ENCODE data around the gene DAND5.
"Not testable (repeated sequence)": the region's sequence is repeated elsewhere in the genome, so short reads cannot be mapped to it uniquely, and the experiment has no call there.

Gene DAND5

DNA sequence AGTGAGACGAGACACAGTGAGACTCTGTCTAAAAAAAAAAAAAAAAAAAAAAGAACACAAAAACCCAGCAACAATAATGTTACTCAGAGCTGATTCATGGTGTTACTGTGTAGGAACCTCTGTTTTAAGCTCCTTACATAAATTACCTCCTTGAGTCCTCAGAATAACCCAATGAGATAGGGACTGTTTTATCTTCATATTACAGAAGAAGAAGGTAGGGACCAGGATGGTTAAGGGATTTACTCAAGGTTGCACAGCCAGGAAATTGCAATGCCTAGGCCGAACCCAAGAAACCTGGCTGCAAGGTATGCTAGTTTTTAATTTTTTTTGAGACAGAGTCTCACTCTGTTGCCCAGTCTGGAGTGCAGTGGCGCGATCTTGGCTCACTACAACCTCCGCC, 1.5 kb upstream of the DAND5 start:
- no peak for DNase-seq (ENCODE audit: low spot score)

GRCh38 chr19:12970070-12970820, 869 bp downstream of the DAND5 start:
- no peak for DNase-seq (ENCODE audit: low spot score)

DNA sequence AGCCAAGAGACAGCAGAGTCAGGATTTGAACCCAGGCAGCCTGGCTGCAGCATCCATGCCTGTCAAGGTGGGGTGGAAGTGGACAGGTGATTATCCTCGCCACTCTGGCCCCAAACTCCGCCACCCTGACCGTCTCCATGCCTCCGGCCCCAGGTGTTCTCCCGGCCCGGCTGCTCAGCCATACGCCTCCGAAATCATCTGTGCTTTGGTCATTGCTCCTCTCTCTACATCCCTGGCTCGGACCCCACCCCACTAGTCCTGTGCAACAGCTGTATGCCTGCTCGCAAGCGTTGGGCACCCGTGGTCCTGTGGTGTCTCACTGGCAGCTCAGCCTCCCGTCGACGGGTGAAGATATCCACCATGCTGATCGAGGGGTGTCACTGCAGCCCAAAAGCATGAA, 3.9 kb downstream of the DAND5 start:
- no peak for DNase-seq (ENCODE audit: low spot score)

GRCh38 chr19:12974301-12975220, 5.2 kb downstream of the DAND5 start:
- no peak for DNase-seq (ENCODE audit: low spot score)

GRCh38 chr19:12975221-12975741, 5.9 kb downstream of the DAND5 start:
- no peak for DNase-seq (ENCODE audit: low spot score)

- DNase-seq (ENCODE audit: low spot score), result not testable (repeated sequence)
These were observed 6.7 kb downstream of the DAND5 start for GRCh38 chr19:12976109-12976508.

DNA sequence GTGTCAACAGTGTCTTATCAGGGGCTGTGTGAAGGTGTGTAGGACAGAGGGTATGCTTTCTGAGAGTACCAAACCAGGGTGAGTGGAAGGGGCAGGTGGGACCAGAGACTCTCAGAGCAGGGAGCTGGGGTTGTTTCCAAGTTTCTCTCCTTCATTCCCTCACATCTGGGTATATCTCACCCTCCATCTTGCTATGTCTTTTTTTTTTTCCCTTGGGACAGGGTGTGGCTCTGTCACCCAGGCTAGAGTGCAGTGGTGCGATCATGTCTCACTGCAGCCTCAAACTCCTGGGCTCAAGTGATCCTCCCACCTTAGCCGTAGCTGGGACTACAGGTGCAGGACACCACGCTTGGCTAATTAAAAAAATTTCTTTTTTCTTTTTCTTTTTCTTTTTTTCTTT, 10.6 kb downstream of the DAND5 start:
- no peak for DNase-seq (ENCODE audit: low spot score)

DNA sequence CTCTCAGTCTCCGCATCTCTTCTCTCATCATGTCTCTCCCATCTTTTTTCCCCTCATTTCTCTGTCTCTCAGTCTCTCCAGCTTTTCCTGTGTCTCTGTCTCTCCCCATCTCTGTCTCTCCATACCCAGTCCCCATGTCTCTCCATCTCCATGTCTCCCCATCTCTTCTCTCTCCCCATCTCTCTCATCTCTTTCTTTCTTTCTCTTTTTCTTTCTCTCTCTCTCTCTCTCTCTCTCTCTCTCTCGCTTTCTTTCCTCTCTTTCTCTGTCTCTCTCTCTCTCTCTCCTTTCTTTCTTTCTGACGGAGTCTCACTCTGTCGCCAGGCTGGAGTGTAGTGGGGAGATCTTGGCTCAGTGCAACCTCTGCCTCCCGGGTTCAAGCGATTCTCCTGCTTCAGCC, 13.3 kb downstream of the DAND5 start:
- DNase-seq (ENCODE audit: low spot score), result no peak

- no peak for DNase-seq (ENCODE audit: low spot score)
These were observed 13.7 kb downstream of the DAND5 start for GRCh38 chr19:12983091-12983490.

- peak; percentile 87 for DNase-seq (ENCODE audit: low spot score)
These were observed 14.3 kb downstream of the DAND5 start for GRCh38 chr19:12983542-12984142.

DNA sequence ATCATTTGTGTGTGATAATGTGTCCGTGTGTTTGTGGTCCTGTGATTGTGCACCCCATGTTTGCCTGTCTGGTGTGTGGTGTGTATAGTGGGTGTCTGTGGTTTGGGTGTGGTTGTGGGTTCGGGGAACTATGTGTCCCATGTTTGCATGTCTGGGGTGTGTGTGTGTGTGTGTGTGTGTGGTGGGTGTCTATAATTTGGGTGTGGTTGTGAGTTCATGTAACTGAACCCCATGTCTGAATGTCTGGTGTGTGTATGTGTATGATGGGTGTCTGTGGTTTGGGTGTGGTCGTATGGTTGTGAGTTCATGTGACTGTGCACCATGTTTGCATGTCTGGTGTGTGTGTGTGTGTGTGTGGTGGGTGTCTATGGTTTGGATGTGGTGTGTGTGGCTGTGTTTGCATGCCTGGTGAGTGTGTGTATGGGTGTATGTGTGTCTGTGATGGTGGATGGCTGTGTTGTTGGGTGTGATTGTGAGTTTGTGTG, 14.8 kb downstream of the DAND5 start:
- DNase-seq (ENCODE audit: low spot score), result no peak

DNA sequence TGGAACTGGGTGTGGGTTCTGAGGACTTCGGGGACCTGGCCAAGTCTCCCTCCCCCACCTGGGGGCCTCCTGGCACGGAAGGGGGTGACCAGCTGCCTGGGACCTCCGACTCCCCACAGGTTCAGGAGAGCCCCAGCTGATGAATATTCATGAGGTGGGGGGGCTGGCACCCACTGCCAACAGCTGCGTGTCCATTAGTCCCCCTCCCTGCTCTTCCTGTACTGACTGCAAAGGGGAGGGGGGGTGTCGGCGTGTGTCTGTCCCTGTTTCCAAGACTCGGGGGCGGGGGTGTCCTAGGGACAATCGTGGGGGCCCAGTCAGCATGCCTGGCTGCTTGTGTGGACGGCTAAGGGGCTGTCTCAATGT, 15.3 kb downstream of the DAND5 start:
- DNase-seq (ENCODE audit: low spot score), result no peak

GRCh38 chr19:12985049-12985776, 15.8 kb downstream of the DAND5 start:
- DNase-seq (ENCODE audit: low spot score), result no peak

- DNase-seq (ENCODE audit: low spot score), result no peak
These were observed 17.4 kb downstream of the DAND5 start for GRCh38 chr19:12986726-12987125.

DNA sequence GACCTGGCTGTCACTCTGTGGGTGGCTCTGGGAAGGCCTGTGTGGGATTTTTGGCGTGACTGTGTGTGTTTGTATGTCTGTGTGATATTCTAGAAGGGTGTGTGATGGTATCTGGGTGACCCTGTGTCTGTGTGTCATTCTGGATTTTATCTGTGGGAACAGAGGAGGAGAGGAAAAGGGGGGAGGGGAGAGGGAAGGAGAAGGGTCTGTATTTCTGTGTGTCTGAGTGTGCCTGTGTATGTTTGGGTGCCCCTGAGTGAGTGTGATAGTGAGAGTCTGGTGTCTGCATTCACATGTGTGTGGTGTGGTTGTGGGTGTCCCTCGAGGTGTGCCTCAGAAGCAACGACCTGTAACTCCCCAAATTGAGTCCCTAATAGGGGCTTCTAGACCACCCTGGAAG, 17.8 kb downstream of the DAND5 start:
- no peak for DNase-seq (ENCODE audit: low spot score)

- DNase-seq (ENCODE audit: low spot score), result no peak
These were observed 18.4 kb downstream of the DAND5 start for GRCh38 chr19:12987781-12988180.

DNA sequence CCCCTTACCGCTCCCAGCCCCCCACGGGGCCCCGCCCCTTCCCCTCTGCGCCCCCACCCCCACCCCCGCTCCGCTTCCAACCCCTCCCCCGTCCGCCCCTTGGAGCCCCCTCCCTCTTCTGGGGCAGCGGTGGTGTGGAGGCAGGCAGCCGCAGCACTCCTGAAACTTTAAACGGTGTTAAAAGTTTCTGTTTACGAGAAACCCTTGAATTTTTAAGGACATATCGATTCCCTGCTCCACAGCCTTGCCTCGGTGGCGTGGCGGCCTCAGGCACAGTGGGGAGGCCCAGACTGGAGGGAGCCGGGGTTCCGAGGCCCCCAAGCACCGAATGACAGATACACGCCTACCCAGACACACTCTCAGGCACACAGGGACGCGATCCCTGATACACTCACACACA, 21.1 kb downstream of the DAND5 start:
- no peak for DNase-seq (ENCODE audit: low spot score)

DNA sequence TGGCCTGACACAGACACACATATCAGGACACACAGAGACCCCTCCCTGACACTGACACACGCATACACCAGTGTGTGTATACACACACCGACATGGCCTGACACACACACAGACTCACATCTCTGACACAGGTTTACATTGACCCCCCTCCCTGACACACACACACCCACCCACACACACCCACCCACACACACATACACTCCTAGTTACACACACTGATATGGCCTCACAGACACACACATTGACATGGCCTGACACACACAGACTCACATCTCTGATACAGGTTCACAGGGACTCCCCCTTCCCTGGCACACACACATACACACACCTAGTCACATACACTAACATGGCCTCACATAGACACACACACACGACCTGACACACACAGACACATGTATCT, 21.5 kb downstream of the DAND5 start:
- no peak for DNase-seq (ENCODE audit: low spot score)

DNA sequence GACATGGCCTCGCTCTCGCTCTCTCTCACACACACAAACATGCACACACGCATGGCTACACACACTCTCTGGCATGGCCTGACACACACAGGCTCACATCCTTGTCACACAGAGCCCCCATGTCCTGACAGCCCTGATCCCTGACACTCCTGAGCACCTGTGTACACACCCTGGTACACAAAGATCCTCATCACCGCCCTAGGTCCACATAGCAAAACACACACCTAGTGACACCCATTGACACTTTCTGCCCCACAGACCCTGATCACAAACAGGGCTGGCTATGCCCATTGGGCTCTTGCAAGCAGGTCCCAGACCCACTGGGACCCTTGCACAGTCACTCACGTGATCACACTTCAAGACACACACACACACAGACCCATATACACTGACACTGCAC, 21.9 kb downstream of the DAND5 start:
- DNase-seq (ENCODE audit: low spot score), result no peak

GRCh38 chr19:12992729-12993128, 23.4 kb downstream of the DAND5 start:
- no peak for DNase-seq (ENCODE audit: low spot score)

DNA sequence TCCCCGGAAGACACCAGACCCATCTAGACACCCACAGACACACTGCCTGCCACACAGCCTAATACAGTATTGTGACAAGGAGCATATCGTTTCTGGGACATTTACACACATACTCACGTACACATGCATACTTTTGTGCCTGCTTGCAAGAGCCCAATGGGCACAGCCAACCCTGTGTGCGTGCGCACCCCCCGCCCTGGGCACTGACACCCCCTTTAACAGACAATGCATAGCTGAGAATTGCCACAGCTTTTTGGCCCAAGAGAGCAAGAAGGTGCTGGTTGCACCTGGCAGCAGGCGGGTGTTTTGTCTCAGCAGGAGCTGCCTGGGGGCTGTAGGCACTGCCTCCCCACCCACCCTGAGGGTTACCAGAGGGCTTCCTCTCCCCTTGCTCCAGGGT, 24.2 kb downstream of the DAND5 start:
- DNase-seq (ENCODE audit: low spot score), result no peak
